Fibroblast of villous mesenchyme (primary cell): ENCODE measurements around the gene HRG. TPM values are rescaled to one million over a fixed set of nuclear protein-coding genes. Genes with fewer than 3 reads are reported as not detected.

ENCODE experiments used
- DNase-seq: peaks from one replicate; pipeline ENCODE4 v3.0.0-alpha.2; 2010; ENCODE audit warnings: low read depth
- H3K4me3 ChIP-seq: 2 replicates; pipeline ENCODE4 v1.5.1; 2011; ENCODE audit warnings: low read depth, mild to moderate bottlenecking, low read length
- CTCF ChIP-seq: IDR thresholded peaks from 2 replicates; pipeline ENCODE4 v1.5.1; 2012; ENCODE audit warnings: low read depth, mild to moderate bottlenecking, low read length; ENCODE audit not compliant: insufficient read depth
- total RNA-seq: library from RNA; depleted of rRNA; stranded (reverse); fragments of >200 nt; gene quantifications from 2 replicates; pipeline ENCODE4 v1.2.3, GENCODE V29; 2012

Gene HRG
- total RNA-seq, 1 donor, result not detected

GRCh38 chr3:186638259-186638658, 27.6 kb upstream of the HRG start:
- no peak for TF ChIP-seq CTCF
- no peak for DNase-seq
- no peak overlapping the region for H3K4me3 ChIP-seq

- DNase-seq, result no peak
- no peak for TF ChIP-seq CTCF
- H3K4me3 ChIP-seq, result no peak within 1 kb of the TSS
Measured at GRCh38 chr3:186639778-186640472, 25.9 kb upstream of the HRG start, which contains the start of gene FETUB. FETUB (plus strand) TSS chr3:186640399; CDS start chr3:186640461, 62 bp downstream.

DNA sequence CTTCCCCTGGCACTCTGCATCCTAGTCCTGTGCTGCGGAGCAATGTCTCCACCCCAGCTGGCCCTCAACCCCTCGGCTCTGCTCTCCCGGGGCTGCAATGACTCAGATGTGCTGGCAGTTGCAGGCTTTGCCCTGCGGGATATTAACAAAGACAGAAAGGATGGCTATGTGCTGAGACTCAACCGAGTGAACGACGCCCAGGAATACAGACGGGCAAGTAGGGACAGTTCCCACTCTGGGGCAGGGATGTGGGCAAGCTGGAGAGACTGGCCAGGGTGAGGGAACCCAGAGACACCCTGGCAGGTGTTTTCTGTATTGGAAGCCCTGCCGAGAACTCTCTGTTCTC, 25.4 kb upstream of the HRG start:
- no peak overlapping the region for H3K4me3 ChIP-seq
- TF ChIP-seq CTCF, result no peak
- no peak for DNase-seq

- no peak for DNase-seq
- H3K4me3 ChIP-seq, result no peak overlapping the region
- no peak for TF ChIP-seq CTCF
Measured at GRCh38 chr3:186640929-186641328, 24.9 kb upstream of the HRG start.

GRCh38 chr3:186642014-186642413, 23.8 kb upstream of the HRG start:
- no peak overlapping the region for H3K4me3 ChIP-seq
- no peak for TF ChIP-seq CTCF
- no peak for DNase-seq

- H3K4me3 ChIP-seq, result no peak overlapping the region
- TF ChIP-seq CTCF, result no peak
- DNase-seq, result no peak
Measured at GRCh38 chr3:186643493-186643892, 22.3 kb upstream of the HRG start.

DNA sequence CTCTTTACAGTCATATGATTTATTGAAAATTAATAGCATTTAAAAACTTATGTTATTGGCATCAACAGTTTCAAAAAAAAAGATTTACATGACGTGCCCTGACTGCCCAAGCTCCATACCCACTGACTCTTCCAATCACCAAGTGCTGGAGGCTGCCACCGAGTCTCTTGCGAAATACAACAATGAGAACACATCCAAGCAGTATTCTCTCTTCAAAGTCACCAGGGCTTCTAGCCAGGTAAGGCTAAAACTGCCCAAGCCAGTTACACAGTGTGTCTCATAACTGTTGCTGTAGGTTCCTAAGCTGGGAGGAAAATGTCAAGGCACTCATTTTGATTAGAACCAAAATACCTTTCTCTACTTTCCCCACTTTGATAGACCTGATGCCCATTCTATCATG, 21.1 kb upstream of the HRG start:
- no peak overlapping the region for H3K4me3 ChIP-seq
- no peak for TF ChIP-seq CTCF
- no peak for DNase-seq
